T-cell (primary cell): ENCODE measurements around the gene GLIS1. TPM values are rescaled to one million over a fixed set of nuclear protein-coding genes. Genes with fewer than 3 reads are reported as not detected.

Source experiments
- ATAC-seq, 4 experiments: fragments of 200-7000 bp in 3 of 4; fragments of 150-1000 bp in 1 of 4; cut with Tn5 transposase; replicated peaks in 1 of 4; 1 replicate in 3 of 4; 2 replicates in 1 of 4; pipeline ENCODE4 v1.10.0; 2021; ENCODE audit warnings: moderate library complexity in 3 of 4, mild to moderate bottlenecking in 2 of 4, moderate number of reproducible peaks in 1 of 4
- CTCF ChIA-PET, 2 donors: fragments of 300-600 bp; sonication (Branson Sonifier 250); formaldehyde crosslinking; loops; one replicate each; lab custom pipeline; 2022; ENCODE audit warnings: antibody characterized with exemption in 2 of 2; lab: Charles Lee
- POLR2A ChIA-PET, 2 donors: fragments of 300-600 bp; sonication (Branson Sonifier 250); formaldehyde crosslinking; loops; one replicate each; lab custom pipeline; 2022; ENCODE audit warnings: antibody characterized with exemption in 2 of 2; lab: Charles Lee
- DNase-seq, 35 experiments: peaks; one replicate each; pipeline versions ENCODE4 v3.0.0 to v3.0.0-alpha.2; 2013 to 2023
- H3K27ac ChIP-seq: one replicate; pipeline ENCODE4 v1.5.1; 2013; ENCODE audit warnings: low read length
- H3K27me3 ChIP-seq, 2 experiments: replicated peaks in 1 of 2; 1 replicate in 1 of 2; 2 replicates in 1 of 2; pipeline versions ENCODE4 v1.6.1 to v1.7.0; 2013; ENCODE audit warnings: low read length in 1 of 2, mixed read lengths in 1 of 2; ENCODE audit not compliant: control insufficient read depth in 2 of 2, insufficient read depth in 2 of 2; ENCODE audit errors: extremely low read depth in 1 of 2
- H3K36me3 ChIP-seq, 2 donors: 1 replicate in 1 of 2; 2 replicates in 1 of 2; pipeline versions ENCODE4 v1.6.1 to v1.7.0; 2013; ENCODE audit warnings: low read length in 1 of 2; ENCODE audit not compliant: control insufficient read depth in 2 of 2, insufficient read depth in 1 of 2; ENCODE audit errors: extremely low read depth in 1 of 2
- H3K4me1 ChIP-seq, 2 experiments: 1 replicate in 1 of 2; 2 replicates in 1 of 2; pipeline versions ENCODE4 v1.6.1 to v1.7.0; 2013; ENCODE audit warnings: low read length in 2 of 2, mixed read lengths in 1 of 2; ENCODE audit not compliant: insufficient read depth in 2 of 2, control insufficient read depth in 1 of 2; ENCODE audit errors: extremely low read depth in 1 of 2
- H3K4me3 ChIP-seq, 2 donors: 1 replicate in 1 of 2; 2 replicates in 1 of 2; pipeline versions ENCODE4 v1.5.1 to v1.7.0; 2013; ENCODE audit warnings: mild to moderate bottlenecking in 2 of 2, low read length in 1 of 2, moderate library complexity in 1 of 2; ENCODE audit not compliant: control insufficient read depth in 1 of 2; ENCODE audit errors: extremely low read depth in 1 of 2
- H3K9me3 ChIP-seq: 2 replicates; pipeline ENCODE4 v1.7.0; 2013
- H3K27ac Mint-ChIP-seq, 2 donors: one replicate each; pipeline ENCODE4 v1.8.0; 2020 to 2021; ENCODE audit warnings: mild to moderate bottlenecking in 2 of 2, mixed read lengths in 2 of 2
- H3K27me3 Mint-ChIP-seq, 2 donors: one replicate each; pipeline ENCODE4 v1.8.0; 2021 to 2022; ENCODE audit warnings: mixed read lengths in 2 of 2
- H3K36me3 Mint-ChIP-seq: one replicate; pipeline ENCODE4 v1.8.0; 2021; ENCODE audit warnings: mixed read lengths
- H3K4me1 Mint-ChIP-seq, 3 donors: one replicate each; pipeline ENCODE4 v1.8.0; 2020 to 2022; ENCODE audit warnings: mixed read lengths in 3 of 3, mild to moderate bottlenecking in 1 of 3
- H3K4me3 Mint-ChIP-seq, 3 donors: one replicate each; pipeline ENCODE4 v1.8.0; 2020 to 2022; ENCODE audit warnings: mild to moderate bottlenecking in 3 of 3, mixed read lengths in 3 of 3, moderate library complexity in 3 of 3
- H3K9me3 Mint-ChIP-seq, 3 donors: one replicate each; pipeline ENCODE4 v1.8.0; 2020 to 2022; ENCODE audit warnings: mixed read lengths in 3 of 3
- WGBS: methylation state at CpG from one replicate; pipeline ENCODE4 v1.1.5; 2013; ENCODE audit warnings: missing lambda C conversion rate; ENCODE audit not compliant: insufficient coverage; 5-methylcytosine and 5-hydroxymethylcytosine counted together
- total RNA-seq, 35 experiments: library from RNA in 6 of 35; stranded (reverse) in 6 of 35; fragments of 120-200 nt in 1 of 35; gene quantifications; one replicate each; pipeline versions ENCODE4 v1.2.1 to v1.2.4 and lab custom pipeline; 2013 to 2026

GLIS1 gene
- total RNA-seq, 5 donors from 2014 or later (not counting 1 experiment from before 2014, with no cell fraction given) = not detected

DNA sequence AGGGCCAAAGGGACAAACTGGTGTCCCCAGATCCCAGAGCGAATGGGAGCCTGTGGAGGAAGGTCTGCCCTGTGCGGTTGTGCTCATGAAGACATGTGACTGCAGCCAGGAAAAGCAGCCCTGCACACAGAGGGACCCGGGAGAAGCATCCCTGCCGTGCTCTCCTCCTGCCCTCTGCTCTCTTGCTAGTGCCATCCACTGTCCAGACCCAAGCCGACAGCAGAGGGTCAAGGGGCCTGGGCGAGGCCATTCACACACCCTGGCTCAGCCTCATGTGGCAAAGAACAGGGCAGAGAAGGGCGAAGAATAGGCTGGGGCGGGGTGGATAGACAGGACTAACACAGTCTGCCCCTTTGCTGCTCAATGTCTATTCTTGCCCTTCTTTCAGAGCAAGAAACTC is 262.4 kb downstream of the GLIS1 start:
- peaks cover 0 to 20% of the 10 kb centered on the region in 2 experiments for H3K27me3 ChIP-seq
- H3K4me1 ChIP-seq = no peaks in the 10 kb centered on the region
- ChIA-PET CTCF (no interaction called here), POLR2A (no interaction called here)
- no peak overlapping the region for H3K4me3 ChIP-seq
- H3K27me3 Mint-ChIP-seq = no peaks in the 10 kb centered on the region
- no peak overlapping the region for H3K4me3 Mint-ChIP-seq
- H3K9me3 ChIP-seq = no peaks in the 10 kb centered on the region
- 81% methylated on average over 8 of the region's 8 CpGs for WGBS
- ATAC-seq (no peak), DNase-seq (no peak)
- H3K27ac Mint-ChIP-seq = no peak overlapping the region
- no peaks in the 10 kb centered on the region for H3K4me1 Mint-ChIP-seq
- H3K27ac ChIP-seq = no peak overlapping the region
- H3K36me3 ChIP-seq = no peaks in the 10 kb centered on the region
- H3K36me3 Mint-ChIP-seq = no peaks in the 10 kb centered on the region
- no peaks in the 10 kb centered on the region for H3K9me3 Mint-ChIP-seq

- Mint-ChIP-seq H3K27me3 (no peaks in the 10 kb centered on the region), H3K4me3 (no peak overlapping the region), H3K4me1 (no peaks in the 10 kb centered on the region), H3K36me3 (no peaks in the 10 kb centered on the region), H3K27ac (no peak overlapping the region), H3K9me3 (no peaks in the 10 kb centered on the region)
- H3K9me3 ChIP-seq = no peaks in the 10 kb centered on the region
- ChIA-PET POLR2A (no interaction called here), CTCF (no interaction called here)
- no peak overlapping the region for H3K27ac ChIP-seq
- no peaks in the 10 kb centered on the region for H3K36me3 ChIP-seq
- DNase-seq (peak in 1 of 35 experiments; percentile 15), ATAC-seq (no peak)
- WGBS = 73% methylated on average over 5 of the region's 7 CpGs
- no peaks in the 10 kb centered on the region for H3K4me1 ChIP-seq
- no peak overlapping the region for H3K4me3 ChIP-seq
- H3K27me3 ChIP-seq = peaks cover 0 to 12% of the 10 kb centered on the region in 2 experiments
Observed at GRCh38 chr1:53475664-53476063, 263.3 kb downstream of the GLIS1 start.

- Mint-ChIP-seq H3K9me3 (no peaks in the 10 kb centered on the region), H3K36me3 (no peaks in the 10 kb centered on the region), H3K4me1 (no peaks in the 10 kb centered on the region), H3K27me3 (no peaks in the 10 kb centered on the region), H3K27ac (no peak overlapping the region), H3K4me3 (no peak overlapping the region)
- H3K9me3 ChIP-seq = no peaks in the 10 kb centered on the region
- no peaks in the 10 kb centered on the region for H3K36me3 ChIP-seq
- CTCF ChIA-PET = interaction anchor here in 1 of 2 donors (2.1 kb wide), 1 partner anchor 195 kb away, joined by 4 read pairs; no protein-coding TSS in a partner anchor
- no CpG with 5 or more reads among the region's 3 CpGs for WGBS
- peaks cover 0 to 12% of the 10 kb centered on the region in 2 experiments for H3K27me3 ChIP-seq
- H3K4me3 ChIP-seq = no peak overlapping the region
- DNase-seq (peak in 1 of 35 experiments; percentile 18), ATAC-seq (no peak)
- POLR2A ChIA-PET = no interaction called here
- H3K4me1 ChIP-seq = no peaks in the 10 kb centered on the region
- no peak overlapping the region for H3K27ac ChIP-seq
Observed at GRCh38 chr1:53473463-53473862, 265.5 kb downstream of the GLIS1 start.

DNA sequence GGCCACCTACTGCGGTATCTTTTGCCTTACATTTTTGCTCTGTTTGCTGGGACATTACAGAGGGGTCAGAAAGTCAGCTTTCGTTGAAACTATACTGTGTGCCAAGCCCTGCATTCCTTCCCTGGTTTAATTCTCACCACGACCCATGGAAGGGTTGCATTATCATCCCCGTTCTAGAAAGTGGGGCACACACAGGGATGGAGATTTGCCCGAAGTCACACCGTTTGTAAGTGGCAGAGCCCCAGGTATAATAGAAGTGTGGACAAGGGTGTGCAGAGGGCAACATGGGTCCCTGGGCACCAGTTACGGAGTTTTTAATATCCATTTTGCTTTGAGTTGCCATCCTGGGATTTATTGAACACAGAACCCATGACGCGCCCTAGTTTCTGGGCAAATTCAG is 268.0 kb downstream of the GLIS1 start:
- H3K36me3 ChIP-seq = no peaks in the 10 kb centered on the region
- no peak overlapping the region for H3K4me3 ChIP-seq
- no peaks in the 10 kb centered on the region for H3K9me3 ChIP-seq
- H3K27me3 Mint-ChIP-seq = no peaks in the 10 kb centered on the region
- DNase-seq (no peak), ATAC-seq (no peak)
- H3K4me1 Mint-ChIP-seq = no peaks in the 10 kb centered on the region
- CTCF ChIA-PET = interaction anchor here in 1 of 2 donors (1.3 kb wide), 1 partner anchor 193 kb away, joined by 3 read pairs; no protein-coding TSS in a partner anchor
- H3K27ac ChIP-seq = no peak overlapping the region
- no peak overlapping the region for H3K4me3 Mint-ChIP-seq
- POLR2A ChIA-PET = no interaction called here
- H3K36me3 Mint-ChIP-seq = no peaks in the 10 kb centered on the region
- H3K27me3 ChIP-seq = peaks cover 0 to 2% of the 10 kb centered on the region in 2 experiments
- no peaks in the 10 kb centered on the region for H3K9me3 Mint-ChIP-seq
- no peaks in the 10 kb centered on the region for H3K4me1 ChIP-seq
- 94% methylated on average over 7 of the region's 9 CpGs for WGBS
- no peak overlapping the region for H3K27ac Mint-ChIP-seq

GRCh38 chr1:53470584-53470983 is 268.4 kb downstream of the GLIS1 start:
- Mint-ChIP-seq H3K27ac (no peak overlapping the region), H3K4me3 (no peak overlapping the region), H3K4me1 (no peaks in the 10 kb centered on the region), H3K27me3 (no peaks in the 10 kb centered on the region), H3K36me3 (no peaks in the 10 kb centered on the region), H3K9me3 (no peaks in the 10 kb centered on the region)
- H3K9me3 ChIP-seq = no peaks in the 10 kb centered on the region
- WGBS = 91% methylated on average over 19 of the region's 19 CpGs
- ATAC-seq (no peak), DNase-seq (no peak)
- CTCF ChIA-PET = no interaction called here
- H3K27ac ChIP-seq = no peak overlapping the region
- no peaks in the 10 kb centered on the region for H3K4me1 ChIP-seq
- no peak overlapping the region for H3K4me3 ChIP-seq
- H3K36me3 ChIP-seq = no peaks in the 10 kb centered on the region
- POLR2A ChIA-PET = no interaction called here
- H3K27me3 ChIP-seq = no peaks in the 10 kb centered on the region

GRCh38 chr1:53470155-53470554 is 268.8 kb downstream of the GLIS1 start:
- Histone ChIP-seq H3K4me3 (no peak overlapping the region), H3K36me3 (no peaks in the 10 kb centered on the region), H3K4me1 (no peaks in the 10 kb centered on the region), H3K9me3 (no peaks in the 10 kb centered on the region), H3K27me3 (no peaks in the 10 kb centered on the region), H3K27ac (no peak overlapping the region)
- DNase-seq = no peak
- Mint-ChIP-seq H3K27me3 (no peaks in the 10 kb centered on the region), H3K36me3 (no peaks in the 10 kb centered on the region), H3K4me3 (no peak overlapping the region), H3K4me1 (no peaks in the 10 kb centered on the region), H3K9me3 (no peaks in the 10 kb centered on the region), H3K27ac (no peak overlapping the region)
- ATAC-seq = no peak
- POLR2A ChIA-PET = no interaction called here
- CTCF ChIA-PET = no interaction called here
- 72% methylated on average over 28 of the region's 28 CpGs for WGBS

DNA sequence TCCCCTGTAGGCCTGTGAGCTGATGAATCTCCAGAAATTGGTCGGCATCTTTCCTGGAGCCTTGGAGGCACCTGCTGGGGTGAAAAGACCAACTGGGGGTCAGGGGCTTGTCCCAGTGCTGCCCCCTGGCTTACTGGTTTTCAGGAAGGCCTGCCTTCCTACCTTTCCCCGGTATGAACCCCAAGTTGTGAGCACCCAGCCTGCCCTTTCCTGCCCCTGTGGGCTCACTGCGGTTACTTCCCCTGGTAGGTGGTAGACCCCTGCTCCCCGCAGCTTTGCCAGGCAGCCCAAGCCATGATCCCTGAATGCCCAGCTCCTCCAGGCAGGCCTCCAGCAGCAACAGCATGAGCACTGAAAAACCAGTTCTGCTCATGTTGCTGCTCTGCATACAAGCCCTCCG is 269.6 kb downstream of the GLIS1 start:
- H3K27me3 Mint-ChIP-seq = no peaks in the 10 kb centered on the region
- no peaks in the 10 kb centered on the region for H3K4me1 Mint-ChIP-seq
- POLR2A ChIA-PET = no interaction called here
- no peak overlapping the region for H3K27ac ChIP-seq
- DNase-seq (no peak), ATAC-seq (no peak)
- H3K36me3 ChIP-seq = no peaks in the 10 kb centered on the region
- CTCF ChIA-PET = no interaction called here
- H3K9me3 ChIP-seq = no peaks in the 10 kb centered on the region
- no peak overlapping the region for H3K4me3 ChIP-seq
- H3K9me3 Mint-ChIP-seq = no peaks in the 10 kb centered on the region
- 95% methylated on average over 5 of the region's 5 CpGs for WGBS
- H3K27me3 ChIP-seq = no peaks in the 10 kb centered on the region
- H3K4me3 Mint-ChIP-seq = no peak overlapping the region
- H3K27ac Mint-ChIP-seq = no peak overlapping the region
- H3K4me1 ChIP-seq = no peaks in the 10 kb centered on the region
- H3K36me3 Mint-ChIP-seq = no peaks in the 10 kb centered on the region
